ENCODE data around the gene RFT1.

GRCh38 chr3:53038679-53039375 lies 91.4 kb downstream of the RFT1 start:
- TF ChIP-seq KLF16 (CRISPR knock-in tag; IDR thresholded peaks at IDR 0.05): no peak
- TF ChIP-seq PRDM10 (CRISPR knock-in tag; IDR thresholded peaks at IDR 0.05; ENCODE audit: low read depth): no peak
- no peak for TF ChIP-seq PATZ1 (CRISPR knock-in tag; IDR thresholded peaks at IDR 0.05)
- no peak for TF ChIP-seq POLR2A (IDR thresholded peaks at IDR 0.05; ENCODE audit: insufficient read depth in 1 of 2, low read depth in 2 of 2, low read length in 2 of 2)
- TF ChIP-seq CAMTA2 (CRISPR knock-in tag; IDR thresholded peaks at IDR 0.05; ENCODE audit: borderline replicate concordance): no peak
- no peak for TF ChIP-seq NCOR1 (IDR thresholded peaks at IDR 0.05; ENCODE audit: borderline replicate concordance, low read length)
- no peak for TF ChIP-seq SIN3A (IDR thresholded peaks at IDR 0.05; ENCODE audit: borderline replicate concordance, low read depth, low read length)
- no peak for TF ChIP-seq PHB2 (IDR thresholded peaks at IDR 0.05; ENCODE audit: partially characterized antibody)
- no peak for TF ChIP-seq MYC (CRISPR knock-in tag; IDR thresholded peaks at IDR 0.05; ENCODE audit: borderline replicate concordance)
- TF ChIP-seq ZNF10 (CRISPR knock-in tag; IDR thresholded peaks at IDR 0.05; ENCODE audit: borderline replicate concordance, low read depth): no peak
- no peak for TF ChIP-seq CC2D1A (CRISPR knock-in tag; IDR thresholded peaks at IDR 0.05)
